Measurements from ENCODE around the gene CBFA2T2.
"Not testable (repeated sequence)": the region's sequence is repeated elsewhere in the genome, so short reads cannot be mapped to it uniquely, and the experiment has no call there.

Gene CBFA2T2

GRCh38 chr20:33549229-33549999 lies 59.5 kb downstream of the CBFA2T2 start:
- no peak for DNase-seq (ENCODE audit: low spot score)

GRCh38 chr20:33551778-33552177 lies 61.9 kb downstream of the CBFA2T2 start:
- no peak for DNase-seq (ENCODE audit: low spot score)

- DNase-seq (ENCODE audit: low spot score): no peak
These were observed 62.6 kb downstream of the CBFA2T2 start for GRCh38 chr20:33552519-33552918.

- no peak for DNase-seq (ENCODE audit: low spot score)
These were observed 63.6 kb downstream of the CBFA2T2 start for GRCh38 chr20:33553516-33553915.

- peak; percentile 47 for DNase-seq (ENCODE audit: low spot score)
These were observed 65.1 kb downstream of the CBFA2T2 start for GRCh38 chr20:33554914-33555420.

- no peak for DNase-seq (ENCODE audit: low spot score)
These were observed 65.9 kb downstream of the CBFA2T2 start for GRCh38 chr20:33555755-33556154.

GRCh38 chr20:33556246-33556645 lies 66.3 kb downstream of the CBFA2T2 start:
- DNase-seq (ENCODE audit: low spot score): no peak

- DNase-seq (ENCODE audit: low spot score): no peak
These were observed 68.7 kb downstream of the CBFA2T2 start for GRCh38 chr20:33558348-33559144.

- DNase-seq (ENCODE audit: low spot score): no peak
These were observed 69.3 kb downstream of the CBFA2T2 start for GRCh38 chr20:33559212-33559611.

GRCh38 chr20:33560026-33560425 lies 70.1 kb downstream of the CBFA2T2 start:
- DNase-seq (ENCODE audit: low spot score): no peak

- DNase-seq (ENCODE audit: low spot score): not testable (repeated sequence)
These were observed 71.2 kb downstream of the CBFA2T2 start for GRCh38 chr20:33561053-33561452.

GRCh38 chr20:33561692-33562601 lies 72.1 kb downstream of the CBFA2T2 start:
- DNase-seq (ENCODE audit: low spot score): peak; percentile 50

GRCh38 chr20:33563788-33564187 lies 73.9 kb downstream of the CBFA2T2 start:
- no peak for DNase-seq (ENCODE audit: low spot score)

- DNase-seq (ENCODE audit: low spot score): no peak
These were observed 77.1 kb downstream of the CBFA2T2 start for GRCh38 chr20:33566781-33567603.

- DNase-seq (ENCODE audit: low spot score): no peak
These were observed 78.1 kb downstream of the CBFA2T2 start for GRCh38 chr20:33567949-33568348.

- no peak for DNase-seq (ENCODE audit: low spot score)
These were observed 78.5 kb downstream of the CBFA2T2 start for GRCh38 chr20:33568378-33568777.

- no peak for DNase-seq (ENCODE audit: low spot score)
These were observed 79.2 kb downstream of the CBFA2T2 start for GRCh38 chr20:33568868-33569801.

- DNase-seq (ENCODE audit: low spot score): no peak
These were observed 80.0 kb downstream of the CBFA2T2 start for GRCh38 chr20:33569802-33570391.

GRCh38 chr20:33570743-33571142 lies 80.8 kb downstream of the CBFA2T2 start:
- no peak for DNase-seq (ENCODE audit: low spot score)

- not testable (repeated sequence) for DNase-seq (ENCODE audit: low spot score)
These were observed 83.4 kb downstream of the CBFA2T2 start for GRCh38 chr20:33573268-33573667.

All from RKO (cell line).